Type B pancreatic cell (in vitro differentiated cells): Measurements from ENCODE around the gene GNPDA1. TPM values are rescaled to one million over a fixed set of nuclear protein-coding genes. Genes with fewer than 3 reads are reported as not detected.

Experiments used
- DNase-seq: peaks from one replicate; pipeline ENCODE4 v3.0.0; 2021; ENCODE audit warnings: mixed read lengths; ENCODE audit not compliant: unreplicated experiment; ENCODE audit errors: extremely low spot score
- H3K27ac Mint-ChIP-seq: 2 replicates; pipeline ENCODE4 v1.8.0; 2021; ENCODE audit warnings: mild to moderate bottlenecking, mixed read lengths
- H3K27me3 Mint-ChIP-seq: 2 replicates; pipeline ENCODE4 v1.8.0; 2021; ENCODE audit warnings: mixed read lengths
- H3K36me3 Mint-ChIP-seq: 2 replicates; pipeline ENCODE4 v1.8.0; 2021; ENCODE audit warnings: mixed read lengths
- H3K4me1 Mint-ChIP-seq: one replicate; pipeline ENCODE4 v1.8.0; 2021; ENCODE audit warnings: mixed read lengths; ENCODE audit not compliant: unreplicated experiment
- H3K4me3 Mint-ChIP-seq: 2 replicates; pipeline ENCODE4 v1.8.0; 2021; ENCODE audit warnings: mild to moderate bottlenecking, mixed read lengths
- H3K9me3 Mint-ChIP-seq: 2 replicates; pipeline ENCODE4 v1.8.0; 2021; ENCODE audit warnings: mixed read lengths
- CTCF ChIP-seq: fragments of 200-600 bp; sonication (generic); conservative IDR thresholded peaks from 2 replicates; pipeline ENCODE4 v1.5.0; 2021; ENCODE audit warnings: antibody characterized with exemption, mild to moderate bottlenecking
- total RNA-seq: library from RNA; stranded (reverse); gene quantifications from 2 replicates; pipeline ENCODE4 v1.2.1, GENCODE V29; 2021; ENCODE audit warnings: low replicate concordance

Gene GNPDA1
- total RNA-seq, 1 donor from 2014 or later: 50.4 TPM

DNA sequence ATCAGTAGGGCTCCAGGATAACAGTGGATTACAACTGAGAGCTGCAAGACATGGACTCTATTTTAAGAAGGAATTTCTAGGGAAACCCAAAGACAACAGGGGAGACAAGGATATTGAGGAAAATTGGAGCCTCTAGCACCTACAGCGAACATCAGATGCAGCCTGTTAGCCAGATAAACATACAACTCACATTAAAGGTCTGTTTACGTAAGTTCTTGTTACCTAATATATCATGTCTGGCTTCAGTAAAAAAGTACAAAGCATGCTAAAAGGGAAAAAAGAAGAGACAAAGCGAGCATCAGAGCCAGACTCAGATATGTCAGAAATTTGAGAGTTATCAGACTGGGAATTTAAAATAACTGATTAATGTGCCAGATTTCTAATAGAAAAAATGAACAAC, 17.2 kb downstream of the GNPDA1 start:
- Mint-ChIP-seq H3K36me3 (peaks cover 31% of the 10 kb centered on the region), H3K27ac (no peak overlapping the region), H3K4me3 (no peak overlapping the region), H3K27me3 (no peaks in the 10 kb centered on the region), H3K4me1 (peaks cover 5% of the 10 kb centered on the region), H3K9me3 (no peaks in the 10 kb centered on the region)
- DNase-seq: no peak
- TF ChIP-seq CTCF: no peak

DNA sequence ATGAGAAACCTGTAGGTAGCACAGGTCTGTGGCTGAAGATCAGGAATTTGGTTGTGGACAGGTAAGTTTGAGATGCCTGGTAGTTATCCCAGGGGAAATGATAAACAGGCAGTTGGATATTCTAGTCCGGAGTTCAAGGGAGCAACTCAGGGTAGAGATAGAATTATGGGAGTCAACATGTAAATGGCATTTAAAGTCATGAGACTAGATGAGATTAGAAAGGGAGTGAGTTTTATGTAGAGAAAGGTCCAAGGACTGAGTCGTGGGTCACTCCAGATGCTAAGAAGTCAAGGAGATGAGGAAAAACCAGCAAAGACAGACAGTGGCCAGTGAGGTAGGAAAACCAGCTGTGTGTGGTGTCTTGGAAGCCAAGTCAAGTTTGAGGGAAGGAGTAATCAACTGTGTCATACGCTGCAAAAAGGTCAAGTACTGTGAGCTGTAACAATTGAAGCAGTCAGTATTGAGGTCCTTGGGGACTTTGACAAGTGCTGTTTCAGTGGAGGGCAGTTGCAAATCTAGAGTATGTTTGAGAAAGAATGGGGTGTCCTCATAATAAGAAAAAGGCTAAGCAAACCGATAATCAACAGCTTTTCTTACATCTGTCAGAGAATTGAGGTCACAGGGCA, 18.2 kb downstream of the GNPDA1 start:
- no peak for TF ChIP-seq CTCF
- Mint-ChIP-seq H3K27ac (no peak overlapping the region), H3K4me1 (peaks cover 5% of the 10 kb centered on the region), H3K4me3 (no peak overlapping the region), H3K9me3 (no peaks in the 10 kb centered on the region), H3K27me3 (no peaks in the 10 kb centered on the region), H3K36me3 (peaks cover 27% of the 10 kb centered on the region)
- no peak for DNase-seq

DNA sequence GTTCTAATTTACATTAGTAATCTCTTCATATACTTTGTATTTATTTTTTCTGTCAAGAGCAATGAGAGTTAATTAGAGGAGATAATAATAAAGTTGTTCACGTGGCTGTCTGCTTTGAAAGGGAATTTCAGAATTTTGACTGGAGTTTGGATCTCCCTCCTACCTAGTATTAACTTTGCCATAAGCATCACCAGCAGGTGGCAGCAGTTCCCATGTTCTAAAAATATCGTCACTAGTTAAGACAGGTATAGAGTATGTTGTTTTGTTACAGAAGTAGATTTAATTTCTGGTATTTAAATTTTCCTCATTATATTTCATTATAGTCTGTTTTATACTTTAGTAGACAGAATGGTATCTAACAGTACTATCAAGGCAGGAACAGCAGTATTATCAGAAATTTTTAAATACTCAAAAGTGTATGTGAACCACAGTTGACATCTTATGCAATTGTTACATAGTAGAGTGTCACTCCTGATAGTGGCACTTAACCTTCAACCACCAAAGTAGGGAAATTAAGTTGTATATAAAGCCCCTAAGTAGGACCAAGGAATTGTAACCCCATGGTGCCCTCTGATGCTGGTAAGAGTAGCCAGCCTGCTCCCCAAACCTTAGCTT, 20.4 kb downstream of the GNPDA1 start:
- DNase-seq: no peak
- Mint-ChIP-seq H3K9me3 (no peaks in the 10 kb centered on the region), H3K4me1 (peaks cover 5% of the 10 kb centered on the region), H3K4me3 (no peak overlapping the region), H3K27ac (no peak overlapping the region), H3K27me3 (no peaks in the 10 kb centered on the region), H3K36me3 (peaks cover 24% of the 10 kb centered on the region)
- TF ChIP-seq CTCF: peak; percentile 94

GRCh38 chr5:141989720-141990119, 23.1 kb downstream of the GNPDA1 start:
- DNase-seq: no peak
- Mint-ChIP-seq H3K4me3 (no peak overlapping the region), H3K27ac (no peak overlapping the region), H3K4me1 (no peaks in the 10 kb centered on the region), H3K36me3 (peaks cover 25% of the 10 kb centered on the region), H3K27me3 (no peaks in the 10 kb centered on the region), H3K9me3 (no peaks in the 10 kb centered on the region)
- no peak for TF ChIP-seq CTCF

DNA sequence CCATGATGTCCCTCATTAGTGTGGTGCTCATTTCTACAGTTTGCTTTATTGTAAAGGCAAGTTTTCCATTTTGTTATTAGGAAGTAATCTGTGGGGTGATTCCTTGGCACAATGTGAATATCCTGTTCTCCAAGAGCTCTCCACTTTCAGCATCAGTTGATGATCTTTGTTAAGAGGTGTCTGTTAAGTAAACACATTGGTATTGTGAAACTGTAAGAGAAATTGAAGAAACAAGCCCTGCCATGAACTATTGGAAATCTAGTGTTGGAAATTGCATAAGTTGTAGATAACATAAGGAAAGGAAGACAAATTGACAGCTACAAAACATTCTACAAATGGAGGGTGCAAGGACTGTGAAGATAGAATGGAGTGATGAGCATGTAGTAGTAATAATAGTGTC, 26.8 kb downstream of the GNPDA1 start:
- no peak for DNase-seq
- no peak overlapping the region for H3K4me3 Mint-ChIP-seq
- no peak overlapping the region for H3K27ac Mint-ChIP-seq
- no peaks in the 10 kb centered on the region for H3K27me3 Mint-ChIP-seq
- no peaks in the 10 kb centered on the region for H3K9me3 Mint-ChIP-seq
- TF ChIP-seq CTCF: no peak
- H3K36me3 Mint-ChIP-seq: peaks cover 23% of the 10 kb centered on the region
- H3K4me1 Mint-ChIP-seq: no peaks in the 10 kb centered on the region
